Fibroblast of lung (primary cell): ENCODE data around the gene SMAD2. TPM values are rescaled to one million over a fixed set of nuclear protein-coding genes. Genes with fewer than 3 reads are reported as not detected.

ENCODE experiments used
- DNase-seq, 2 donors: peaks; one replicate each; pipeline versions ENCODE4 v3.0.0 to v3.0.0-alpha.2; 2010; ENCODE audit warnings: low read depth in 2 of 2
- H2AFZ ChIP-seq: 2 replicates; pipeline ENCODE4 v1.5.1; 2012; ENCODE audit warnings: low read length, control low read depth, inconsistent platforms
- H3K27ac ChIP-seq: 2 replicates; pipeline ENCODE4 v1.5.1; 2011; ENCODE audit warnings: low read length, control low read depth; ENCODE audit not compliant: insufficient read depth
- H3K27me3 ChIP-seq: 2 replicates; pipeline ENCODE4 v1.5.1; 2011; ENCODE audit warnings: mild to moderate bottlenecking, low read length; ENCODE audit not compliant: control insufficient read depth, insufficient read depth
- H3K36me3 ChIP-seq: 2 replicates; pipeline ENCODE4 v1.5.1; 2011; ENCODE audit warnings: low read length; ENCODE audit not compliant: control insufficient read depth, insufficient read depth
- H3K4me1 ChIP-seq: 2 replicates; pipeline ENCODE4 v1.5.1; 2011; ENCODE audit warnings: low read length; ENCODE audit not compliant: control insufficient read depth, insufficient read depth; ENCODE audit errors: extremely low read depth
- H3K4me2 ChIP-seq: 2 replicates; pipeline ENCODE4 v1.5.1; 2011; ENCODE audit warnings: low read length, control low read depth; ENCODE audit not compliant: insufficient read depth; ENCODE audit errors: extremely low read depth
- H3K4me3 ChIP-seq, 4 experiments: fragments of 200-600 bp in 1 of 4; sonication (generic) in 1 of 4; replicated peaks in 1 of 4; 2 replicates each; pipeline ENCODE4 v1.5.1; 2011 to 2016; ENCODE audit warnings: low read length in 4 of 4, low read depth in 3 of 4, mild to moderate bottlenecking in 3 of 4, control low read depth in 2 of 4, inconsistent platforms in 1 of 4, mixed read lengths in 1 of 4; ENCODE audit not compliant: insufficient read depth in 1 of 4; ENCODE audit errors: control extremely low read depth in 1 of 4
- H3K79me2 ChIP-seq: 2 replicates; pipeline ENCODE4 v1.5.1; 2012; ENCODE audit warnings: mild to moderate bottlenecking, low read length, inconsistent platforms; ENCODE audit not compliant: control insufficient read depth, insufficient read depth
- H3K9ac ChIP-seq: 2 replicates; pipeline ENCODE4 v1.5.1; 2011; ENCODE audit warnings: mild to moderate bottlenecking, low read length, control low read depth; ENCODE audit not compliant: insufficient read depth
- H3K9me3 ChIP-seq: 2 replicates; pipeline ENCODE4 v1.5.1; 2012; ENCODE audit warnings: low read depth, low read length; ENCODE audit not compliant: control insufficient read depth, insufficient read depth
- H4K20me1 ChIP-seq: 2 replicates; pipeline ENCODE4 v1.5.1; 2011; ENCODE audit warnings: low read length; ENCODE audit not compliant: control insufficient read depth, insufficient read depth; ENCODE audit errors: extremely low read depth
- CTCF ChIP-seq, 2 donors: IDR thresholded peaks in 1 of 2; conservative IDR thresholded peaks in 1 of 2; 1 replicate in 1 of 2; 2 replicates in 1 of 2; pipeline ENCODE4 v1.5.1; 2011 to 2012; ENCODE audit warnings: low read length in 2 of 2, control low read depth in 1 of 2, inconsistent platforms in 1 of 2, low read depth in 1 of 2, mild to moderate bottlenecking in 1 of 2
- EZH2 ChIP-seq: IDR thresholded peaks from 2 replicates; pipeline ENCODE4 v1.5.1; 2012; ENCODE audit warnings: low read length, control low read depth, mild to moderate bottlenecking; ENCODE audit errors: missing control alignments
- polyA plus RNA-seq, 2 donors: library from polyadenylated mRNA; depleted of rRNA in 1 of 2; stranded (reverse) in 1 of 2; unstranded in 1 of 2; fragments of >200 nt; gene quantifications; 2 replicates each; pipeline ENCODE4 v1.2.1, GENCODE V29; 2011 to 2012; ENCODE audit warnings: missing spikeins in 1 of 2
- total RNA-seq: library from RNA; depleted of rRNA; stranded (reverse); fragments of >200 nt; gene quantifications from 2 replicates; pipeline ENCODE4 v1.2.1, GENCODE V29; 2014

The SMAD2 gene
- total and polyA plus RNA-seq, 2 donors (not counting 1 experiment from before 2014, with no cell fraction given) = 76.0 to 111 TPM

GRCh38 chr18:47876813-47877212 lies 53.6 kb downstream of the SMAD2 start:
- Histone ChIP-seq H3K79me2 (peaks cover 7% of the 10 kb centered on the region), H3K9ac (no peak overlapping the region), H3K4me3 (no peak overlapping the region), H3K9me3 (no peaks in the 10 kb centered on the region), H3K27me3 (no peaks in the 10 kb centered on the region), H3K36me3 (no peaks in the 10 kb centered on the region), H3K4me1 (no peaks in the 10 kb centered on the region), H2AFZ (no peak overlapping the region), H3K4me2 (no peak overlapping the region), H3K27ac (no peak overlapping the region), H4K20me1 (no peaks in the 10 kb centered on the region)
- DNase-seq = no peak
- TF ChIP-seq EZH2 = no peak
- no peak for TF ChIP-seq CTCF (conservative IDR thresholded peaks at IDR 0.05 in 1 of 2, IDR thresholded peaks at IDR 0.05 in 1 of 2; ENCODE audit: low read depth in 1 of 2, low read length in 2 of 2)

- Histone ChIP-seq H3K79me2 (peaks cover 7% of the 10 kb centered on the region), H3K4me3 (no peak overlapping the region), H3K27ac (no peak overlapping the region), H3K9ac (no peak overlapping the region), H3K9me3 (no peaks in the 10 kb centered on the region), H3K4me1 (no peaks in the 10 kb centered on the region), H3K4me2 (no peak overlapping the region), H3K36me3 (no peaks in the 10 kb centered on the region), H2AFZ (no peak overlapping the region), H4K20me1 (no peaks in the 10 kb centered on the region), H3K27me3 (no peaks in the 10 kb centered on the region)
- TF ChIP-seq EZH2 (no peak), CTCF (conservative IDR thresholded peaks at IDR 0.05 in 1 of 2, IDR thresholded peaks at IDR 0.05 in 1 of 2; ENCODE audit: low read depth in 1 of 2, low read length in 2 of 2) (no peak)
- no peak for DNase-seq
Measured at GRCh38 chr18:47873625-47874024, 56.8 kb downstream of the SMAD2 start.

- H3K36me3 ChIP-seq = no peaks in the 10 kb centered on the region
- H3K4me1 ChIP-seq = no peaks in the 10 kb centered on the region
- H3K4me3 ChIP-seq = no peak overlapping the region
- no peak overlapping the region for H2AFZ ChIP-seq
- H4K20me1 ChIP-seq = no peaks in the 10 kb centered on the region
- H3K79me2 ChIP-seq = peaks cover 7% of the 10 kb centered on the region
- no peak overlapping the region for H3K4me2 ChIP-seq
- H3K27me3 ChIP-seq = no peaks in the 10 kb centered on the region
- no peak for TF ChIP-seq EZH2
- no peak for TF ChIP-seq CTCF (conservative IDR thresholded peaks at IDR 0.05 in 1 of 2, IDR thresholded peaks at IDR 0.05 in 1 of 2; ENCODE audit: low read depth in 1 of 2, low read length in 2 of 2)
- DNase-seq = no peak
- H3K27ac ChIP-seq = no peak overlapping the region
- no peaks in the 10 kb centered on the region for H3K9me3 ChIP-seq
- H3K9ac ChIP-seq = no peak overlapping the region
Measured at GRCh38 chr18:47872426-47872825, 58.0 kb downstream of the SMAD2 start.
